WTC11 (cell line): ENCODE measurements around the gene BORCS5. TPM values are rescaled to one million over a fixed set of nuclear protein-coding genes. Genes with fewer than 3 reads are reported as not detected.

ENCODE experiments used
- ATAC-seq: fragments of 200-7000 bp; cut with Tn5 transposase; 2 replicates; pipeline ENCODE4 v1.10.0; 2021; ENCODE audit warnings: mild to moderate bottlenecking, moderate library complexity
- CTCF ChIA-PET: fragments of 300-600 bp; sonication (Branson Sonifier 250); formaldehyde crosslinking; loops from one replicate; lab custom pipeline; 2021; ENCODE audit warnings: antibody characterized with exemption; lab: Charles Lee
- POLR2A ChIA-PET: fragments of 350-600 bp; sonication (Branson Sonifier 250); formaldehyde crosslinking; loops from one replicate; lab custom pipeline; 2021; ENCODE audit warnings: antibody characterized with exemption; lab: Charles Lee
- DNase-seq: peaks from one replicate; pipeline ENCODE4 v3.0.0; 2021; ENCODE audit warnings: low spot score
- H3K27ac Mint-ChIP-seq: 2 replicates; pipeline ENCODE4 v1.8.0; 2021; ENCODE audit warnings: mixed read lengths
- H3K27me3 Mint-ChIP-seq: 2 replicates; pipeline ENCODE4 v1.8.0; 2021; ENCODE audit warnings: low read depth, mild to moderate bottlenecking, moderate library complexity, mixed read lengths
- H3K36me3 Mint-ChIP-seq: 2 replicates; pipeline ENCODE4 v1.8.0; 2021; ENCODE audit warnings: mixed read lengths
- H3K4me1 Mint-ChIP-seq: 2 replicates; pipeline ENCODE4 v1.8.0; 2022; ENCODE audit warnings: mixed read lengths
- H3K4me3 Mint-ChIP-seq: 2 replicates; pipeline ENCODE4 v1.8.0; 2021; ENCODE audit warnings: mild to moderate bottlenecking, moderate library complexity, mixed read lengths
- H3K9me3 Mint-ChIP-seq: 2 replicates; pipeline ENCODE4 v1.8.0; 2021; ENCODE audit warnings: mixed read lengths
- ATF1 ChIP-seq: sonication (generic); formaldehyde crosslinking; IDR thresholded peaks from 2 replicates; pipeline ENCODE4 v1.8.1; 2023; ENCODE audit warnings: mild to moderate bottlenecking, moderate library complexity, missing genetic modification reagents
- CREB1 ChIP-seq: sonication (generic); formaldehyde crosslinking; IDR thresholded peaks from 2 replicates; pipeline ENCODE4 v1.8.0; 2023; ENCODE audit warnings: mild to moderate bottlenecking, missing genetic modification reagents
- CREM ChIP-seq: sonication (generic); formaldehyde crosslinking; IDR thresholded peaks from 2 replicates; pipeline ENCODE4 v1.8.1; 2022; ENCODE audit warnings: mild to moderate bottlenecking, missing genetic modification reagents, moderate library complexity
- ETV6 ChIP-seq: sonication (generic); formaldehyde crosslinking; IDR thresholded peaks from 2 replicates; pipeline ENCODE4 v1.8.1; 2022; ENCODE audit warnings: mild to moderate bottlenecking, missing genetic modification reagents
- JAZF1 ChIP-seq: fragments of 250-450 bp; sonication (Bioruptor Pico); IDR thresholded peaks from 2 replicates; pipeline ENCODE4 v1.9.0; 2021; ENCODE audit warnings: moderate library complexity, mild to moderate bottlenecking, inconsistent platforms
- MXD4 ChIP-seq: fragments of 250-450 bp; sonication (Bioruptor Pico); IDR thresholded peaks from 2 replicates; pipeline ENCODE4 v1.8.0; 2021; ENCODE audit warnings: mild to moderate bottlenecking, moderate library complexity, borderline replicate concordance
- MYBL2 ChIP-seq: sonication (generic); formaldehyde crosslinking; IDR thresholded peaks from 2 replicates; pipeline ENCODE4 v1.8.1; 2023; ENCODE audit warnings: mild to moderate bottlenecking, moderate library complexity, missing genetic modification reagents
- NR2C2 ChIP-seq: sonication (generic); formaldehyde crosslinking; IDR thresholded peaks from 2 replicates; pipeline ENCODE4 v1.8.0; 2022; ENCODE audit warnings: mild to moderate bottlenecking, missing genetic modification reagents
- RORB ChIP-seq: fragments of 250-450 bp; sonication (Bioruptor Pico); IDR thresholded peaks from 2 replicates; pipeline ENCODE4 v1.9.0; 2021; ENCODE audit warnings: mild to moderate bottlenecking
- SMAD3 ChIP-seq: sonication (generic); formaldehyde crosslinking; IDR thresholded peaks from 2 replicates; pipeline ENCODE4 v1.8.0; 2022; ENCODE audit warnings: missing genetic modification reagents, mild to moderate bottlenecking, borderline replicate concordance
- TCF7 ChIP-seq: sonication (generic); formaldehyde crosslinking; IDR thresholded peaks from 2 replicates; pipeline ENCODE4 v1.8.0; 2022; ENCODE audit warnings: mild to moderate bottlenecking, low read depth, missing genetic modification reagents, moderate library complexity
- TEAD4 ChIP-seq: sonication (generic); formaldehyde crosslinking; IDR thresholded peaks from 2 replicates; pipeline ENCODE4 v1.8.0; 2022; ENCODE audit warnings: mild to moderate bottlenecking, missing genetic modification reagents
- ZNF121 ChIP-seq: sonication (generic); formaldehyde crosslinking; IDR thresholded peaks from 2 replicates; pipeline ENCODE4 v1.8.0; 2023; ENCODE audit warnings: missing genetic modification reagents
- ZNF263 ChIP-seq: sonication (generic); formaldehyde crosslinking; IDR thresholded peaks from 2 replicates; pipeline ENCODE4 v1.8.1; 2022; ENCODE audit warnings: low read depth, mild to moderate bottlenecking, moderate library complexity, missing genetic modification reagents
- ZNF423 ChIP-seq: fragments of 250-450 bp; sonication (Bioruptor Pico); IDR thresholded peaks from 2 replicates; pipeline ENCODE4 v2.1.2; 2022; ENCODE audit warnings: mild to moderate bottlenecking, moderate library complexity
- total RNA-seq: library from RNA; stranded (reverse); gene quantifications from 3 replicates; pipeline ENCODE4 v1.2.3, GENCODE V29; 2021
- TF ChIP-seq, protein P1 (sequence below): sonication (generic); formaldehyde crosslinking; IDR thresholded peaks from 2 replicates; pipeline ENCODE4 v1.8.1; 2022; ENCODE audit warnings: low read depth, mild to moderate bottlenecking, moderate library complexity, missing genetic modification reagents, borderline replicate concordance
- TF ChIP-seq, protein P2 (sequence below): sonication (generic); formaldehyde crosslinking; IDR thresholded peaks from 2 replicates; pipeline ENCODE4 v1.8.1; 2023; ENCODE audit warnings: mild to moderate bottlenecking, missing genetic modification reagents, moderate library complexity
- TF ChIP-seq, protein P3 (sequence below): sonication (generic); formaldehyde crosslinking; IDR thresholded peaks from 2 replicates; pipeline ENCODE4 v1.8.0; 2022; ENCODE audit warnings: mild to moderate bottlenecking, missing genetic modification reagents
- TF ChIP-seq, protein P4 (sequence below): fragments of 250-450 bp; sonication (Bioruptor Pico); IDR thresholded peaks from 2 replicates; pipeline ENCODE4 v1.9.0; 2021; ENCODE audit warnings: mild to moderate bottlenecking
- TF ChIP-seq, protein P5 (sequence below): sonication (generic); formaldehyde crosslinking; IDR thresholded peaks from 2 replicates; pipeline ENCODE4 v1.8.1; 2023; ENCODE audit warnings: mild to moderate bottlenecking, missing genetic modification reagents, borderline replicate concordance
- TF ChIP-seq, protein P6 (sequence below): fragments of 200-600 bp; IDR thresholded peaks from 2 replicates; pipeline ENCODE4 v1.8.0; 2022; ENCODE audit warnings: antibody characterized with exemption
- TF ChIP-seq, protein P7 (sequence below): sonication (generic); formaldehyde crosslinking; IDR thresholded peaks from 2 replicates; pipeline ENCODE4 v1.8.1; 2022; ENCODE audit warnings: mild to moderate bottlenecking, moderate library complexity, missing genetic modification reagents
- TF ChIP-seq, protein P8 (sequence below): sonication (generic); formaldehyde crosslinking; IDR thresholded peaks from 2 replicates; pipeline ENCODE4 v1.8.1; 2022; ENCODE audit warnings: mild to moderate bottlenecking, missing genetic modification reagents, moderate library complexity, borderline replicate concordance

Gene BORCS5
- total RNA-seq, 1 experiment from 2014 or later = 16.4 TPM

DNA sequence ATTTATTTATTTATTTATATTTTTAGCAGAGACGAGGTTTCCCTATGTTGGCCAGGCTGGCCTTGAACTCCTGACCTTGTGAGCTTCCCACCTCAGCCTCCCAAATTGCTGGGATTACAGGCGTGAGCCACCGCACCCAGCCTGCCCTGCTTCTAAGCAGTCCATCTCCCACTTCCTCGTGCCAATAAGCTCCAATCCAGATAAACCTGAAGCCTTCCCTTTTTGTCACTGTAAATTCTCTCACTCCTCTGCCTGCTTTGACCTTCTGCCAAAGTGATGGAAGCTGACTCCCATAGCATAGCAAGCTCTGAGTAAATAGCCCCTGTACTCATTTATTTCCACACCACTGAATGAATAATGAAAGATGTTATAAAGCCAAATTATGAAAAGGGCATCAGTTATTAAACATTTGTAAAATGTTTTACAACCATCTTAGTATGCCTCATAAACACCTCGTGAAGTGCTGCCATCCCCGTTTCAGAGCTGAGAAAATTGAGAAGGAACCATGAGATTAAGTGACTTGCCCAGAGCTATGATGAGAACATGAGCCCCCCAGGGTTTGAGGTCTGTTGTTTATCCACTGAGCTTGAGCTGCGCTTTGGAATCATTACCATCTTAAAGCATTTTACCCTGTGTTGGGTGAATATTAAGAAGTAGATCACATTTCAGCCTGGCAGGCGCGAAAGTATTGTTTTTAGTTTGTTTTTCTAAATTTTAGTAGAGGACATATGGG is 37.3 kb upstream of the BORCS5 start (continued):
- TF ChIP-seq, protein P1, sequence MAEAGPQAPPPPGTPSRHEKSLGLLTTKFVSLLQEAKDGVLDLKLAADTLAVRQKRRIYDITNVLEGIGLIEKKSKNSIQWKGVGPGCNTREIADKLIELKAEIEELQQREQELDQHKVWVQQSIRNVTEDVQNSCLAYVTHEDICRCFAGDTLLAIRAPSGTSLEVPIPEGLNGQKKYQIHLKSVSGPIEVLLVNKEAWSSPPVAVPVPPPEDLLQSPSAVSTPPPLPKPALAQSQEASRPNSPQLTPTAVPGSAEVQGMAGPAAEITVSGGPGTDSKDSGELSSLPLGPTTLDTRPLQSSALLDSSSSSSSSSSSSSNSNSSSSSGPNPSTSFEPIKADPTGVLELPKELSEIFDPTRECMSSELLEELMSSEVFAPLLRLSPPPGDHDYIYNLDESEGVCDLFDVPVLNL = no peak
- TF ChIP-seq MXD4 (no peak), NR2C2 (no peak)
- TF ChIP-seq, protein P2, sequence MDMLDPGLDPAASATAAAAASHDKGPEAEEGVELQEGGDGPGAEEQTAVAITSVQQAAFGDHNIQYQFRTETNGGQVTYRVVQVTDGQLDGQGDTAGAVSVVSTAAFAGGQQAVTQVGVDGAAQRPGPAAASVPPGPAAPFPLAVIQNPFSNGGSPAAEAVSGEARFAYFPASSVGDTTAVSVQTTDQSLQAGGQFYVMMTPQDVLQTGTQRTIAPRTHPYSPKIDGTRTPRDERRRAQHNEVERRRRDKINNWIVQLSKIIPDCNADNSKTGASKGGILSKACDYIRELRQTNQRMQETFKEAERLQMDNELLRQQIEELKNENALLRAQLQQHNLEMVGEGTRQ (CRISPR knock-in tag) = no peak
- TF ChIP-seq, all 79 proteins: peak for 0

DNA sequence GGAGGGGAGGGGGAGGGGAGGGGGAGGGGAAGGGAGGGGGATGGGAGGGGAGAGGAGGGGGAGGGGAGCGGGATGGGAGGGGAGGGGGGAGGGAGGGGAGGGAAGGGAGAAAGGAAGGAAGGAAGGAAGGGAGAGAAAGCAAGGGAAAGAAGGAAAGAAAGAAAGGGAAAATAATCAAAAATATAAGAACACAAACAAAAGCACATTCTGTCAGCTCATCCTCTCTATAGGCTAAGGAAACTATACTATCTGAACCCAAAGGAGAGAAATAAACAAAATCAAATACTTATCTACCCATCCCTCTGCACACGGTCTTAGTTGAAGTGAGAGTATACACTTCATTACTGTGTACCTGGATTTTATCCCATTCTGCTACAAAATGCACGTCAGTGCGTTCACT is 33.8 kb upstream of the BORCS5 start:
- peaks cover 19% of the 10 kb centered on the region for H3K4me1 Mint-ChIP-seq
- ChIA-PET CTCF (interaction anchor here (0.8 kb wide), 1 partner anchor 241 kb away, joined by 3 read pairs; no protein-coding TSS in a partner anchor), POLR2A (no interaction called here)
- peaks cover 13% of the 10 kb centered on the region for H3K9me3 Mint-ChIP-seq
- H3K4me3 Mint-ChIP-seq = no peak overlapping the region
- no peak for ATAC-seq
- H3K27ac Mint-ChIP-seq = no peak overlapping the region
- DNase-seq = no peak
- no peak for TF ChIP-seq MYBL2 (CRISPR knock-in tag)
- no peak for TF ChIP-seq RORB (CRISPR knock-in tag)
- TF ChIP-seq, protein P3, sequence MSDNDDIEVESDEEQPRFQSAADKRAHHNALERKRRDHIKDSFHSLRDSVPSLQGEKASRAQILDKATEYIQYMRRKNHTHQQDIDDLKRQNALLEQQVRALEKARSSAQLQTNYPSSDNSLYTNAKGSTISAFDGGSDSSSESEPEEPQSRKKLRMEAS = no peak
- TF ChIP-seq, protein P4, sequence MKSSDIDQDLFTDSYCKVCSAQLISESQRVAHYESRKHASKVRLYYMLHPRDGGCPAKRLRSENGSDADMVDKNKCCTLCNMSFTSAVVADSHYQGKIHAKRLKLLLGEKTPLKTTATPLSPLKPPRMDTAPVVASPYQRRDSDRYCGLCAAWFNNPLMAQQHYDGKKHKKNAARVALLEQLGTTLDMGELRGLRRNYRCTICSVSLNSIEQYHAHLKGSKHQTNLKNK = no peak
- TF ChIP-seq TCF7 (CRISPR knock-in tag) = no peak
- TF ChIP-seq, protein P5, sequence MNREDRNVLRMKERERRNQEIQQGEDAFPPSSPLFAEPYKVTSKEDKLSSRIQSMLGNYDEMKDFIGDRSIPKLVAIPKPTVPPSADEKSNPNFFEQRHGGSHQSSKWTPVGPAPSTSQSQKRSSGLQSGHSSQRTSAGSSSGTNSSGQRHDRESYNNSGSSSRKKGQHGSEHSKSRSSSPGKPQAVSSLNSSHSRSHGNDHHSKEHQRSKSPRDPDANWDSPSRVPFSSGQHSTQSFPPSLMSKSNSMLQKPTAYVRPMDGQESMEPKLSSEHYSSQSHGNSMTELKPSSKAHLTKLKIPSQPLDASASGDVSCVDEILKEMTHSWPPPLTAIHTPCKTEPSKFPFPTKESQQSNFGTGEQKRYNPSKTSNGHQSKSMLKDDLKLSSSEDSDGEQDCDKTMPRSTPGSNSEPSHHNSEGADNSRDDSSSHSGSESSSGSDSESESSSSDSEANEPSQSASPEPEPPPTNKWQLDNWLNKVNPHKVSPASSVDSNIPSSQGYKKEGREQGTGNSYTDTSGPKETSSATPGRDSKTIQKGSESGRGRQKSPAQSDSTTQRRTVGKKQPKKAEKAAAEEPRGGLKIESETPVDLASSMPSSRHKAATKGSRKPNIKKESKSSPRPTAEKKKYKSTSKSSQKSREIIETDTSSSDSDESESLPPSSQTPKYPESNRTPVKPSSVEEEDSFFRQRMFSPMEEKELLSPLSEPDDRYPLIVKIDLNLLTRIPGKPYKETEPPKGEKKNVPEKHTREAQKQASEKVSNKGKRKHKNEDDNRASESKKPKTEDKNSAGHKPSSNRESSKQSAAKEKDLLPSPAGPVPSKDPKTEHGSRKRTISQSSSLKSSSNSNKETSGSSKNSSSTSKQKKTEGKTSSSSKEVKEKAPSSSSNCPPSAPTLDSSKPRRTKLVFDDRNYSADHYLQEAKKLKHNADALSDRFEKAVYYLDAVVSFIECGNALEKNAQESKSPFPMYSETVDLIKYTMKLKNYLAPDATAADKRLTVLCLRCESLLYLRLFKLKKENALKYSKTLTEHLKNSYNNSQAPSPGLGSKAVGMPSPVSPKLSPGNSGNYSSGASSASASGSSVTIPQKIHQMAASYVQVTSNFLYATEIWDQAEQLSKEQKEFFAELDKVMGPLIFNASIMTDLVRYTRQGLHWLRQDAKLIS = no peak
- no peak for TF ChIP-seq ZNF423 (CRISPR knock-in tag)
- no peak for TF ChIP-seq CREB1 (CRISPR knock-in tag)
- TF ChIP-seq ATF1 (CRISPR knock-in tag) = no peak
- no peak for TF ChIP-seq SMAD3 (CRISPR knock-in tag)
- no peak for TF ChIP-seq ZNF263
- no peak for TF ChIP-seq JAZF1 (CRISPR knock-in tag)
- no peaks in the 10 kb centered on the region for H3K27me3 Mint-ChIP-seq
- peaks cover 6% of the 10 kb centered on the region for H3K36me3 Mint-ChIP-seq

DNA sequence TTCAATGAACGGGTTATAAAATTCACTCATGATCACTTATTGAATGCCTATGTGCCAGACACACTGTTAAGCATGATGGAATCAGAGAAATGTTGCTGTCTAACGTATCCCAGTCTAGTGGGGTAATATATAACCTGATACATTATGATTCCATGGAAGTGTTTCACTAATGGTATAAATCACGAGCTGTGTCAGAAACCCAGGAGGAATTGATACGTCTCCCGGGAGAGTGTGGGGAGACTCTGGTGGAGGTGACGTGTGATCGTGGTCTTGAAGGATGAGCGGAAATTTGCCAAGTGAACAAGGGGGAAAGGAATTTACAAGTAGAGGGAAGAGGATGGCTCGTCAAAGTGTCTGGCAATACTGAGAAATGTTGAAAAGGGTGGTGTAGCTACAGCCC is 33.3 kb upstream of the BORCS5 start:
- Mint-ChIP-seq H3K9me3 (peaks cover 13% of the 10 kb centered on the region), H3K36me3 (peaks cover 6% of the 10 kb centered on the region), H3K4me3 (no peak overlapping the region), H3K4me1 (peaks cover 19% of the 10 kb centered on the region), H3K27me3 (no peaks in the 10 kb centered on the region), H3K27ac (no peak overlapping the region)
- DNase-seq (no peak), ATAC-seq (no peak)
- ChIA-PET CTCF (interaction anchor here (0.8 kb wide), 1 partner anchor 241 kb away, joined by 3 read pairs; no protein-coding TSS in a partner anchor), POLR2A (no interaction called here)
- TF ChIP-seq CREM (CRISPR knock-in tag) = no peak
- no peak for TF ChIP-seq ZNF121
- no peak for TF ChIP-seq ETV6 (CRISPR knock-in tag)
- TF ChIP-seq SMAD3 (CRISPR knock-in tag) = no peak
- TF ChIP-seq, protein P6, sequence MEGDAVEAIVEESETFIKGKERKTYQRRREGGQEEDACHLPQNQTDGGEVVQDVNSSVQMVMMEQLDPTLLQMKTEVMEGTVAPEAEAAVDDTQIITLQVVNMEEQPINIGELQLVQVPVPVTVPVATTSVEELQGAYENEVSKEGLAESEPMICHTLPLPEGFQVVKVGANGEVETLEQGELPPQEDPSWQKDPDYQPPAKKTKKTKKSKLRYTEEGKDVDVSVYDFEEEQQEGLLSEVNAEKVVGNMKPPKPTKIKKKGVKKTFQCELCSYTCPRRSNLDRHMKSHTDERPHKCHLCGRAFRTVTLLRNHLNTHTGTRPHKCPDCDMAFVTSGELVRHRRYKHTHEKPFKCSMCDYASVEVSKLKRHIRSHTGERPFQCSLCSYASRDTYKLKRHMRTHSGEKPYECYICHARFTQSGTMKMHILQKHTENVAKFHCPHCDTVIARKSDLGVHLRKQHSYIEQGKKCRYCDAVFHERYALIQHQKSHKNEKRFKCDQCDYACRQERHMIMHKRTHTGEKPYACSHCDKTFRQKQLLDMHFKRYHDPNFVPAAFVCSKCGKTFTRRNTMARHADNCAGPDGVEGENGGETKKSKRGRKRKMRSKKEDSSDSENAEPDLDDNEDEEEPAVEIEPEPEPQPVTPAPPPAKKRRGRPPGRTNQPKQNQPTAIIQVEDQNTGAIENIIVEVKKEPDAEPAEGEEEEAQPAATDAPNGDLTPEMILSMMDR = no peak
- TF ChIP-seq TEAD4 (CRISPR knock-in tag) = no peak
- TF ChIP-seq, protein P7, sequence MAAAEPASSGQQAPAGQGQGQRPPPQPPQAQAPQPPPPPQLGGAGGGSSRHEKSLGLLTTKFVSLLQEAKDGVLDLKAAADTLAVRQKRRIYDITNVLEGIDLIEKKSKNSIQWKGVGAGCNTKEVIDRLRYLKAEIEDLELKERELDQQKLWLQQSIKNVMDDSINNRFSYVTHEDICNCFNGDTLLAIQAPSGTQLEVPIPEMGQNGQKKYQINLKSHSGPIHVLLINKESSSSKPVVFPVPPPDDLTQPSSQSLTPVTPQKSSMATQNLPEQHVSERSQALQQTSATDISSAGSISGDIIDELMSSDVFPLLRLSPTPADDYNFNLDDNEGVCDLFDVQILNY (CRISPR knock-in tag) = no peak
- TF ChIP-seq, protein P8, sequence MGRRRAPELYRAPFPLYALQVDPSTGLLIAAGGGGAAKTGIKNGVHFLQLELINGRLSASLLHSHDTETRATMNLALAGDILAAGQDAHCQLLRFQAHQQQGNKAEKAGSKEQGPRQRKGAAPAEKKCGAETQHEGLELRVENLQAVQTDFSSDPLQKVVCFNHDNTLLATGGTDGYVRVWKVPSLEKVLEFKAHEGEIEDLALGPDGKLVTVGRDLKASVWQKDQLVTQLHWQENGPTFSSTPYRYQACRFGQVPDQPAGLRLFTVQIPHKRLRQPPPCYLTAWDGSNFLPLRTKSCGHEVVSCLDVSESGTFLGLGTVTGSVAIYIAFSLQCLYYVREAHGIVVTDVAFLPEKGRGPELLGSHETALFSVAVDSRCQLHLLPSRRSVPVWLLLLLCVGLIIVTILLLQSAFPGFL (CRISPR knock-in tag) = no peak
